Stomach (tissue), 4 donors: Measurements from ENCODE around the gene GOT1.

Experiments
- CTCF ChIP-seq, 7 experiments: fragments of 450-650 bp in 4 of 7; fragments of 200-600 bp in 3 of 7; sonication (generic) in 3 of 7; IDR thresholded peaks; one replicate each; pipeline ENCODE4 v1.5.1; 2016 to 2019; ENCODE audit warnings: antibody characterized with exemption in 7 of 7, control low read depth in 2 of 7, mild to moderate bottlenecking in 1 of 7
- POLR2AphosphoS5 ChIP-seq, 3 donors: sonication (generic); formaldehyde crosslinking; IDR thresholded peaks; one replicate each; pipeline ENCODE4 v1.6.1; 2016; ENCODE audit warnings: antibody characterized with exemption in 3 of 3

GRCh38 chr10:99364125-99364524, 66.3 kb downstream of the GOT1 start:
- TF ChIP-seq CTCF (IDR thresholded peaks at IDR 0.05) (no peak), POLR2AphosphoS5 (IDR thresholded peaks at IDR 0.05) (no peak)
